ENCODE data around the gene UNC13C. TPM values are rescaled to one million over a fixed set of nuclear protein-coding genes. Genes with fewer than 3 reads are reported as not detected.
A peak's percentile ranks its signal among the peaks of the same experiment; 100 is the strongest.

Gene UNC13C
- total and polyA plus RNA-seq, 10 of the 15 experiments (the other 5 are each of a cell fraction or from before 2014, with no cell fraction given) = 9.9 to 81.3 (median 25.0) TPM

DNA sequence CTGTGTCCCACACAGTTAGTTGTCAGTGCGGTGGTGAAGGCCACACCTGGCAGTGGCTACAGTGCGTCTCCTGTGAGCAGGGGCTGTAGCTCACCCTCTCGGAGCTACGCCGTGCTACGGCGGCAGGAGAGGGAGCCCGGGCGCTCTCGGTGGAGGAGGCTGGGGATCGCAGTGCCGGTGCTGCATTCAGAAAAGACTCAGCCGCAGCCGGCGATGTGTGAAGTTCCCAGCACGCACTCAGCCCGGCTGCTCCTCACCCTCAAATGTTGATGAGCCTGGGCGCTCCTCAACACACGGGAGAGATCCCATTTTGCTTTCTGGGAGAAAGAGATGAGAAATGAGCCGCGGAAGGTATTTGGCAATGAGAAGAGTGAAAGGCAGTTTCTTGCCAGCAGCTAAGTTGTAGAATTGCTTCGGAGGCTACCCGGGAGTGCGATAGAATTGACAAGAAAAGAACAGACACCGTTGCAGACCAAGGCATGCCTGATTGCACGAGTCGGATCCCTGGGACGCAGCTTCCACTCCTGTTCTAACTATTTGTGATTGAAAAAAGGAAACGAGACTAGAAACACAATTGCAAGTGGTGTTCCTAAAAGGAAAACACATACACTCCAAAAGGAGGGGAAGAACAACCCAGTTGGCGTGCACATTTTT is at the start of gene UNC13C (continued):
- TF ChIP-seq IKZF1 (conservative IDR thresholded peaks at IDR 0.05) = peak; percentile 58
- no peak for TF ChIP-seq MEF2B (IDR thresholded peaks at IDR 0.05; ENCODE audit: partially characterized antibody, poor library complexity, severe bottlenecking)

DNA sequence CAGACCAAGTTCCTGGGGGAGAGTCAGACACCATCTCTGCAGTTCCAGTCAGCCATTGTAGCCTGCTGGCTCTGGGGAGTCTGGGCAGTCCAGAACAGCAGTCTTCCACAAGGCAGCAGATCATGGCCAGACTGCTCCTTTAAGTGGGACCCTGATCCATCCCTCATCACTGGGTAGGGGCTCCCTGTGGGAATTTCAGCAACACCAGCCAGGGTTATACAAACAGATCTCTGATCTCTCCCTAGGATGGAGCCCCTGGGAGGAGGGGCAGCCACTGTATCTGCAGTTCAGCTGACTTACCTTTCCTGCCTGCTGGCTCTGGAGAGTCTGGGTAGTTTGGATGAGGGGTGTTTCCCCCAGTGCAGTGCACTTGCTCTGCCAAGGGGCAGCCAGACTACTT is 42.1 kb upstream of the UNC13C start:
- FAIRE-seq = no peak
- TF ChIP-seq ZBED1 (IDR thresholded peaks at IDR 0.05; ENCODE audit: borderline replicate concordance) (no peak), PAX8 (IDR thresholded peaks at IDR 0.05) (no peak), NBN (IDR thresholded peaks at IDR 0.05) (no peak), NFYA (IDR thresholded peaks at IDR 0.05; ENCODE audit: borderline replicate concordance, low read depth, low read length) (no peak)
- TF ChIP-seq, protein P1, sequence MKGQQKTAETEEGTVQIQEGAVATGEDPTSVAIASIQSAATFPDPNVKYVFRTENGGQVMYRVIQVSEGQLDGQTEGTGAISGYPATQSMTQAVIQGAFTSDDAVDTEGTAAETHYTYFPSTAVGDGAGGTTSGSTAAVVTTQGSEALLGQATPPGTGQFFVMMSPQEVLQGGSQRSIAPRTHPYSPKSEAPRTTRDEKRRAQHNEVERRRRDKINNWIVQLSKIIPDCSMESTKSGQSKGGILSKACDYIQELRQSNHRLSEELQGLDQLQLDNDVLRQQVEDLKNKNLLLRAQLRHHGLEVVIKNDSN (IDR thresholded peaks at IDR 0.05; ENCODE audit: borderline replicate concordance, extremely low read length, insufficient read depth, low read depth, low read length) = no peak
- TF ChIP-seq, protein P2, sequence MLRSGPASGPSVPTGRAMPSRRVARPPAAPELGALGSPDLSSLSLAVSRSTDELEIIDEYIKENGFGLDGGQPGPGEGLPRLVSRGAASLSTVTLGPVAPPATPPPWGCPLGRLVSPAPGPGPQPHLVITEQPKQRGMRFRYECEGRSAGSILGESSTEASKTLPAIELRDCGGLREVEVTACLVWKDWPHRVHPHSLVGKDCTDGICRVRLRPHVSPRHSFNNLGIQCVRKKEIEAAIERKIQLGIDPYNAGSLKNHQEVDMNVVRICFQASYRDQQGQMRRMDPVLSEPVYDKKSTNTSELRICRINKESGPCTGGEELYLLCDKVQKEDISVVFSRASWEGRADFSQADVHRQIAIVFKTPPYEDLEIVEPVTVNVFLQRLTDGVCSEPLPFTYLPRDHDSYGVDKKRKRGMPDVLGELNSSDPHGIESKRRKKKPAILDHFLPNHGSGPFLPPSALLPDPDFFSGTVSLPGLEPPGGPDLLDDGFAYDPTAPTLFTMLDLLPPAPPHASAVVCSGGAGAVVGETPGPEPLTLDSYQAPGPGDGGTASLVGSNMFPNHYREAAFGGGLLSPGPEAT (IDR thresholded peaks at IDR 0.05; ENCODE audit: low read depth) = no peak
- TF ChIP-seq, protein P3, sequence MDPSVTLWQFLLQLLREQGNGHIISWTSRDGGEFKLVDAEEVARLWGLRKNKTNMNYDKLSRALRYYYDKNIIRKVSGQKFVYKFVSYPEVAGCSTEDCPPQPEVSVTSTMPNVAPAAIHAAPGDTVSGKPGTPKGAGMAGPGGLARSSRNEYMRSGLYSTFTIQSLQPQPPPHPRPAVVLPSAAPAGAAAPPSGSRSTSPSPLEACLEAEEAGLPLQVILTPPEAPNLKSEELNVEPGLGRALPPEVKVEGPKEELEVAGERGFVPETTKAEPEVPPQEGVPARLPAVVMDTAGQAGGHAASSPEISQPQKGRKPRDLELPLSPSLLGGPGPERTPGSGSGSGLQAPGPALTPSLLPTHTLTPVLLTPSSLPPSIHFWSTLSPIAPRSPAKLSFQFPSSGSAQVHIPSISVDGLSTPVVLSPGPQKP (IDR thresholded peaks at IDR 0.05; ENCODE audit: low read depth, low read length) = no peak
- TF ChIP-seq, protein P4, sequence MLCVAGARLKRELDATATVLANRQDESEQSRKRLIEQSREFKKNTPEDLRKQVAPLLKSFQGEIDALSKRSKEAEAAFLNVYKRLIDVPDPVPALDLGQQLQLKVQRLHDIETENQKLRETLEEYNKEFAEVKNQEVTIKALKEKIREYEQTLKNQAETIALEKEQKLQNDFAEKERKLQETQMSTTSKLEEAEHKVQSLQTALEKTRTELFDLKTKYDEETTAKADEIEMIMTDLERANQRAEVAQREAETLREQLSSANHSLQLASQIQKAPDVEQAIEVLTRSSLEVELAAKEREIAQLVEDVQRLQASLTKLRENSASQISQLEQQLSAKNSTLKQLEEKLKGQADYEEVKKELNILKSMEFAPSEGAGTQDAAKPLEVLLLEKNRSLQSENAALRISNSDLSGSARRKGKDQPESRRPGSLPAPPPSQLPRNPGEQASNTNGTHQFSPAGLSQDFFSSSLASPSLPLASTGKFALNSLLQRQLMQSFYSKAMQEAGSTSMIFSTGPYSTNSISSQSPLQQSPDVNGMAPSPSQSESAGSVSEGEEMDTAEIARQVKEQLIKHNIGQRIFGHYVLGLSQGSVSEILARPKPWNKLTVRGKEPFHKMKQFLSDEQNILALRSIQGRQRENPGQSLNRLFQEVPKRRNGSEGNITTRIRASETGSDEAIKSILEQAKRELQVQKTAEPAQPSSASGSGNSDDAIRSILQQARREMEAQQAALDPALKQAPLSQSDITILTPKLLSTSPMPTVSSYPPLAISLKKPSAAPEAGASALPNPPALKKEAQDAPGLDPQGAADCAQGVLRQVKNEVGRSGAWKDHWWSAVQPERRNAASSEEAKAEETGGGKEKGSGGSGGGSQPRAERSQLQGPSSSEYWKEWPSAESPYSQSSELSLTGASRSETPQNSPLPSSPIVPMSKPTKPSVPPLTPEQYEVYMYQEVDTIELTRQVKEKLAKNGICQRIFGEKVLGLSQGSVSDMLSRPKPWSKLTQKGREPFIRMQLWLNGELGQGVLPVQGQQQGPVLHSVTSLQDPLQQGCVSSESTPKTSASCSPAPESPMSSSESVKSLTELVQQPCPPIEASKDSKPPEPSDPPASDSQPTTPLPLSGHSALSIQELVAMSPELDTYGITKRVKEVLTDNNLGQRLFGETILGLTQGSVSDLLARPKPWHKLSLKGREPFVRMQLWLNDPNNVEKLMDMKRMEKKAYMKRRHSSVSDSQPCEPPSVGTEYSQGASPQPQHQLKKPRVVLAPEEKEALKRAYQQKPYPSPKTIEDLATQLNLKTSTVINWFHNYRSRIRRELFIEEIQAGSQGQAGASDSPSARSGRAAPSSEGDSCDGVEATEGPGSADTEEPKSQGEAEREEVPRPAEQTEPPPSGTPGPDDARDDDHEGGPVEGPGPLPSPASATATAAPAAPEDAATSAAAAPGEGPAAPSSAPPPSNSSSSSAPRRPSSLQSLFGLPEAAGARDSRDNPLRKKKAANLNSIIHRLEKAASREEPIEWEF (IDR thresholded peaks at IDR 0.05; ENCODE audit: insufficient replicate concordance, low read depth, low read length) = no peak

More for the DNA sequence above, 42.1 kb upstream of the UNC13C start:
- no peaks in the 10 kb centered on the region for H3K27me3 ChIP-seq (replicated peaks in 1 of 2; ENCODE audit: control insufficient read depth in 2 of 2, insufficient read depth in 2 of 2, low read length in 1 of 2)
- intact Hi-C loops (cut with micrococcal nuclease; ENCODE audit: unreplicated experiment) = no loop called here
- H3K4me1 ChIP-seq (ENCODE audit: control insufficient read depth, insufficient read depth, low read length) = no peaks in the 10 kb centered on the region
- no peak overlapping the region for H3K4me2 ChIP-seq (ENCODE audit: control insufficient read depth, insufficient read depth)
- no peaks in the 10 kb centered on the region for H4K20me1 ChIP-seq (ENCODE audit: control insufficient read depth, insufficient read depth)
- H3K9me3 ChIP-seq (replicated peaks; ENCODE audit: control insufficient read depth, insufficient read depth, low read length) = no peaks in the 10 kb centered on the region
- no peak overlapping the region for H2AFZ ChIP-seq (ENCODE audit: control insufficient read depth, low read depth, low read length)
- no peak overlapping the region for H3K9ac ChIP-seq (ENCODE audit: control insufficient read depth, insufficient read depth, low read length)
- H3K36me3 ChIP-seq (ENCODE audit: control insufficient read depth in 2 of 2, insufficient read depth in 2 of 2, low read length in 1 of 2) = no peaks in the 10 kb centered on the region
- no peak overlapping the region for H3K4me3 ChIP-seq
- ChIA-PET RAD21 (ENCODE audit: unreplicated experiment) (no interaction called here), POLR2A (interaction anchor here (0.5 kb wide), 1 partner anchor 1270 kb away, joined by 3 read pairs; no protein-coding TSS in a partner anchor), SMC1A (ENCODE audit: uncharacterized antibody, unreplicated experiment) (no interaction called here), CTCF (no interaction called here)
- in situ Hi-C loops (cut with MboI) = no loop called here
- no TSS peak for BruUV-seq (replicated peaks)
- no peaks in the 10 kb centered on the region for H3K79me2 ChIP-seq (ENCODE audit: control insufficient read depth, insufficient read depth, low read length)
- DNase-seq (ENCODE audit: low read depth, low spot score) = no peak
- no peak for ATAC-seq
- H3K27ac ChIP-seq (ENCODE audit: control insufficient read depth, insufficient read depth) = no peak overlapping the region

Measured in GM12878 (cell line).